ENCODE measurements around the gene TMEM82.

- no peak for TF ChIP-seq CTCF (IDR thresholded peaks at IDR 0.05)
- TF ChIP-seq POLR2A (IDR thresholded peaks at IDR 0.05), result no peak
Observed at GRCh38 chr1:15760520-15761211, 18.4 kb downstream of the TMEM82 start.
